HG03066 (cell line): ENCODE data around the gene CIPC.

ENCODE experiments used
- ATAC-seq: cut with Tn5 transposase; IDR thresholded peaks from one replicate; pipeline ENCODE4 v1.9.1; 2021; ENCODE audit warnings: low read depth; ENCODE audit not compliant: unreplicated experiment

The CIPC gene

DNA sequence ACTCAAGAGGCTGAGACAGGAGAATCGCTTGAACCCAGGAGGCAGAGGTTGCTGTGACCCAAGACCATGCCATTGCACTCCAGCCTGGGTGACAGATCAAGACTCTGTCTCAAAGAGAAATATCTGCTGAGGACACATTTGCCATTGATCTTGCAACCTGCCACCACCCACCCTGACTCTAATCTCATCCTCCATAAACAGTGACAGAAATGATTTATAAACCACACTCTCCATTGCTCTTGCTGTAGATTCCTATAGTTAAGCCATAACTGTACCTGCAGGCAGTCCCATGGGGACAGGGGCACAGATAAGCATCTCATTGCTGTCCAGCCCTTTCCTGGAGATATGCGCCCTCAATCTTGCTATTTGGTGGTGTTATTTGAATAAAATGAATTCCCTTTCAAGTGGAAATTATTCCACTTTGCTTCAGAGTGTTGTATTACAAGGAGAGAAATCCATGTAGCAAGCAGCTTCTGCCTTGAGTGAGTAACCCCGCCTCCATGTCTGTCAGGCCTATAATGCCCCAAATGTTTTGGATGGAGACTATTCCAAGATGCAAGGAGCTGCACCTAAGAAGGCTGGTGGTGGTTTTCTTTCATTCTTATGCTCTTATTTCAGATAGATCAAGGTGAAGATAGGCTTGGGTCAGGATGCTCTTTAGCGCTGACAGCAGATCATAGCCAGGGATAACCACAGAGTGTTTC, 46.5 kb downstream of the CIPC start:
- no peak for ATAC-seq

DNA sequence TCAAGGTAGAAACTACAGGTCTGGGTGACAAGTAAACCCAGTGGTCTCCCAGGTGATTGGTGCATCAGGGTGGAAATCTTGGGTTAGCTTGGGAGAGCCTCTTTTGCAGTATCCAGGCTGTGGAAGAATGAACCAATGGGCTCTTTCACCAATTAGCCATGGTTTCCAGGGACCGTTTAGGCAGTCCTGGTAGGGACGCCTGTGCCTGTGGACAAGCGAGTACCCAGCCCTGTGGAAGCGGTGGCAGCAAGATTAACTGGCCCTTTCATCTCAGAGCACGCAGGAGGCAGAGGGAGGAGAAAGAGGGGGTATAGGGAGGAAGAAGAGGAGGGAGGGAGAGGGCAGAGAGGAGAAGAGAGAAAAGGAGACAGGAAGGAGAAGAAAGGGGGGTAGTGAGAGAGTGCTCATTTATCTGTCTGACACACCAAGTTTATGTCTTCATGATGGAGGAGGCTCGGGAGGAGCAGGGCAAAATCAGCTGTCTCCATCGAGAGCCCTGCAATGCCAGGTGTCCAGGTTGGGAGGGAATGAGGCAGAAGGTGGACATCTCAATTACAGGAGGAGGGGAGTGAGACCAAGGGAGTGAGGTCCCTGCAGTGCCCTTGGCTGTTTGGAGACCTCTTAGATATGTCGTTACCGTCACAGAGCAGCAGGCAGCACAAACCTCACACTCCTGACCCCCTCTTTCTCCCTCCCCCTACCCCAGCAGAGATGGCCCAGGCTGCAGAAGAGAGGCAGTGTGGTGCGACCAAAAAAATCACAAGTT, 48.1 kb downstream of the CIPC start:
- no peak for ATAC-seq

DNA sequence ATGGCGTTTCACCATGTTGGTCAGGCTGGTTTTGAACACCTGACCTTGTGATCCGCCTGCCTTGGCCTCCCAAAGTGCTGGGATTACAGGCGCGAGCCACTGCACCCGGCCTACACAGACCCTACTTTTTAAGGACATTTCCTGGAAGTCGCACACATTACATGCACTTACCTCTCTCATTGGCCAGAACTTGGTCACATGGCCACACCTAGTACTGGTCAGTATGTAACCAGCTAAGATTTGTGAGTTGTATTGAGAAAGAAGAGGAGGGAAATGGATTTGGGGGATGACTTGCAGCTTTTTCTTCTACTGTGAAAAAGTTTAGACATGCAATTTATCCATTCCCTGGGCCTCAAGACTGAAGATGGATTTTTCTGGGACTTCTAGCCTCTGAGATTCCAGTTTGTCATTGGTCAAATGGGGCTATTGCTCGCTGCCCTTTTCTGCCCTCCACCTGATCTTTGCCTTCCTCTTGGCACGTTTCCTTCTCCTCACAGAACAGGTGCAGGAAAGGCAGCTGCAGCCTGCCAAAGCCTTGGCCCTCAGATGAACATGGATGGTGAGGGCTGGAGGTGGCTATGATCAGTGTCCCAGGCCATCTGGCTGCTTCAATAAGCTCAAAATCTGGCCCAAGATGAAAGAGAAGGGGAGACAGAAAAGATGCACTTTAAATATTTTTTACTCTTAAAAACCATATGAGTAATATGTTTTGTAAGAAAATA, 50.6 kb downstream of the CIPC start:
- ATAC-seq, result no peak

DNA sequence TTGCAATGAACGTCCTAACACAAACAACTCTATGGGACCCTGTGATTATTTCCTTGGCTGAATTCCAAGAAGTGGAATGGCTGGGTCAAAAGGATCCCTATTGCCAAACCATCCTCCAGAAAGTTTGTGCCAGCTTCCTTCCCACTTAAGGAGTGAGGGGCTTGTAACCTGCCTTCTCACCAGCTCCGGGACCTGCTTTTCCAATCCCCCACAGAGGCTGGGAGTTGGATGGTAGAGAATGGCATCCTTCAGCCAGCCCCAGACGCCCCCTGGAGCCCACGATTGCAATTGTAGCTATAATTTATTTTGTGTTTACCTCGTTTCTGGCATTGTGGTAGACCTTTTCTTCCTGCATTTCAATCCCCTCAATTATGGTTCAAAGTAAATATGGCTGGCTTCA, 53.2 kb downstream of the CIPC start:
- no peak for ATAC-seq

DNA sequence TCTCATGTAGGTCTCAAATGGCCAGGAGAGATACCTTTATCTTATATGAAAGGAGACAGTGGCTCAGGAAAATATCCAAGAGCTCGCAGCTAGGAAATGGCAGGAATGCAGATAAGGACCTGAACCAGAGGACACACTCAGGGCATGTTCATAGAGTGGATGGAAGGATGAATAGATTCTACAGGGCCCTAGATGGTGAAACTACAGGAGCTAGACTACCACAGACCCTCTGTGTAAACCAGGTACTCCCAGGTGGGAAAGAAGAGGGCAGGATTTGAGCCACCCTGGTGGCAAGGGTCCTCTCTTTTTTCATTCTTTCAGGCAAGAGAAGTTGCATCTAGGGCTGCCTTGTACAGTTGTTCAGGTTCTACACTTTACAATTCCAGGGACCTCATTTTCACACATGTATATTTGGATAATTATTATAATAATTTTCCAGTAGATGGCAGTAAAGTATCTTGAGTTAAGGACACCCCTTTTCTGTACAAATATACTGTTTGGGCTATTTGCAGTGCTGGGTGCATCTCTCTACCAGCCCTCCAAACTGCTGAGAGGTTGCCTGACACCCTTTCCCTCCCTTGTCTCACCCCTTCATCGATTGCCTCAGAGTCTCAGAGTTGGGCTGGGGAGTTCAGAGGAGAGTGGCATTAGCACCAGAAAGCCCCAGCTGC, 54.0 kb downstream of the CIPC start:
- ATAC-seq, result no peak

DNA sequence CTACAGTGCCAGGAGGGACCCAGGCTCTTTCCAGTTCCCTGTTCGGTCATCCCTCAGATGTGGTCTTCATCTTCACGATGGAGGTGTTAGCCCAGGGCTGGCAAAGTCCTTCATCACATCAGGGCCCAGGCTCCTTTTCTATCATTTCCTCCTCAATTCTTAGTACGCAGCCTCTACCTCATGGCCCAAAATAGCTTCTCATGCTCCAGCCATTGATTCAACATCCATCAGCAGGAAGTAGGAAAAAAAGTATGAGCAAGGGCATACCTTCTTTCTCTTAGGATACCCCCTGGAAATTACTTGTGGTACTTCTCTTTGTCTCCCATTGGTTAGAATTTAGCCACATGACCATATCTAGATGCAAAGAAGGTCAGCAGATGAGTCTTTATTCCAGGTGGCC, 55.7 kb downstream of the CIPC start:
- no peak for ATAC-seq

DNA sequence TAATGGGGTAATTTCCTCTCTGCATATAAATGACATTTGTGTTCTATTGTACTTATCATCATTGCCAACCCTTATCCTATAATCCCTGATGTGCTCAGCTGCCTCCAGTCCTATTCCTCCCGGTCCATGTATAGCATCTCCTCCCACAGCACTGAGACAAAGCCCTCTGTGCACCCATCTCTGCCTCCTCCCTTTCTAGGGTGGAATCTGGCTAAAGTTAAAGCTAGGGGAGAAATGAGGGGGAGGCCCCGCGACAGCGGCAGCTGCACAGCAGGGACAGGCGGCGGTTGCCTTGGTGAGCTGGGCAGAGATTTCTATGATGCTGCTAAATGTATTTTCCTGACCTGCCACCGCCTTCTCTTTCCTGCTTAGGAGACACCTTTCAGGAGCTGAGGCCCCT, 56.4 kb downstream of the CIPC start:
- no peak for ATAC-seq

DNA sequence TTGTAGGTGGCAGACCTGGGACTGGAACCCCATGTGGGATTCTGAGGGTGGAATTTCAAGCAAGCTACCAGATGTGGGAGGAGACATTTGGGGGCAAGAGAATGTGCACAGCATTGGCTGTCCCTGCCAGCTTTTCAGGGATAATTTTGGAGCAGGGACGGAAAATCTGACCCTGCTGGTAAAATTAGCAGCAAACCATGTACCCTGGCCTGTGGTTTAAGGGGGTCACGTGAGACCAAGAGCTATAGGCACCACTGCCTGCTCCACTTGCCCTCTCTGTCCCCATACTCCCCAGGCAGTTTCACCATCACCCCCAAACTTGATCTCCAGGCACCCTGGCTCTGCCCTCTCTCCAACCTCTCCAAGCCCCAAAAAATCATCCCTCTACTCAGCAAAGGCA, 57.0 kb downstream of the CIPC start:
- ATAC-seq, result no peak

DNA sequence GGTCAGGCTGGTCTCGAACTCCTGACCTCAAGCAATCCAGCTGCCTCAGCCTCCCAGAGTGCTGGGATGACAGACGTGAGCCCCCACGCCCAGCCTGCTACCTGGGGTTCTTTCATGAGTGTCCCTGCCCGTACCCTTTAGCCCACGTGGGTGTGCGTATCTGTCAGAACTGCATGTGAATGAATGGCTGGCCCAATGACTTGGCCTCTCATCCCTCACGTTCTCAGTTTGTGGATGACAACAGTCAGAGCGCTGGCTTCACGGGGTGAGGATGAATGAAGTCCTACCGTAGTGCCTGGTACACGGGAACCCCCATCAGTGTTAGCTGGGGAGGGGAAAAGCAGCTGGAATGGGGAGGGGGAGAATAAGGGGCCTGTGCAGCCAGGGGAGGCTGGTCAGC, 59.7 kb downstream of the CIPC start:
- no peak for ATAC-seq

DNA sequence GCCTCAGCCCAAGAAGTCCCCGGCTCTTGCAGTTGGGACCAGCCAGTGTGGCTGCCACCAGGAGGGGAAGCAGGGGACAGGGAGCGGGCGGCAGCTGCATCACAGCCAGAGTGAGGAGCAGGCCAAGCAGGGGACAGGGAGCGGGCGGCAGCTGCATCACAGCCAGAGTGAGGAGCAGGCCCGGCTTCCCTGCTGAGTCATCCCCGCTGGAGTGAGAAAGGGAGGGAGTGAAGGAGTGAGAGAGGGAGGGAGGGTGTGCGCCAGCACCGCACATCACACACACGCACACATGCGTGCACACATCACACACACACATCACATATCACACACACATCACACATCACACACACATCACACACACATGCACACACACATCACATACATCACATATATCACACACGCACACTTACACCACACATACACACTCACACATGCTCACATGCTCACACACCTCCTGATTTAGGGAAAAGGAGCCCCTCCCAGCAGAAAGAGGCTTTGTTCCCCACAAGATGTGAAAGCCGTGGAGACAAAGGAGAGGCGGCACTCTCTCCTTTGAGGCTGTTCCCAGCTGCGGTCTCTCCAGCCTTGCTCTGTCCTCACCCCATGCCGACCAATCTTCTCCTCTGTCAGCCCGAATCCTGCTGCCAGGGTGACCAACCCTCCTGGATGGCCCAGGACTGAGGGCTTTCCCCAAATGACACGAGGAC, 60.3 kb downstream of the CIPC start:
- ATAC-seq, result no peak

DNA sequence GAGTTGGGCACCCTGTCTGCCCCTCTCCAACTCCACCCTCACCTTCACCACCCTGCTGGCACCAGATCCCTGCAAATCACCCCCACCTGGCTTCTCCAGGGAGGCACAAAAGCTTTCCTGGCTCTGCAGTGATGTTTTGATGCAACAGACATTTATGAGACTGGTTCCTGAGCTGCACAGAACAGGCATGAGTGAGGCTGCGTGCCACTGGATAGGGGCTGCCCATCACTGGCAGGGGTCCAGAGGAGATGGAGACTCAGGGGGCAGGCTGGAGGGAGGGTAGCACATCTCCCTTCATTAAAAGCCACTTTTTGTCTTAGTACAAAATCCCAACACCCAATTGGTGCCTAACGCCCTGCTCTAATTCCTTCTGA, 60.8 kb downstream of the CIPC start:
- ATAC-seq, result no peak

DNA sequence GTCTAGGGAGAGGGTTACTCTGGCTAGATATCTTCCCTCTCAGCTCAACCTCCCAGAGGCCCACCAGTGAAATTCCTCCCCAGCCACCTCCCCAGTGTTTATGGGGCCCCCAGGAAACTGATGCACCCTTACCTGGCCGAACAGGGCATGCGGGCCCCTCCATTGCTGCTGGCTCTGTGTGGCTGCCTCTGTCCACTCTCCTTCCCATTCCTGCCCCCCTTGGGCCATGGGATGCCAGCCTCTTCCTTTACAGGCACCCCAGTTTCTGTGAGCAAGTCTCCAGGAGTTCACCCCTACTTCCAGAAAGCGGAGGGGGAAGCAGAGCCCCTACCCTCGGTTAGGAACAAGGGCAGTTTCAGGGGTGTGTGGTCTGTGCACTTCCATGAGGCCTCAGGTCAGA, 63.0 kb downstream of the CIPC start:
- ATAC-seq, result no peak
